Fibroblast of peridontal ligament (primary cell): ENCODE measurements around the gene BLZF1.
A peak's percentile ranks its signal among the peaks of the same experiment; 100 is the strongest.
"Not testable (repeated sequence)": the region's sequence is repeated elsewhere in the genome, so short reads cannot be mapped to it uniquely, and the experiment has no call there.

Experiments used
- DNase-seq: peaks from one replicate; pipeline ENCODE4 v3.0.0-alpha.2; 2010; ENCODE audit errors: extremely low read depth

BLZF1 gene

DNA sequence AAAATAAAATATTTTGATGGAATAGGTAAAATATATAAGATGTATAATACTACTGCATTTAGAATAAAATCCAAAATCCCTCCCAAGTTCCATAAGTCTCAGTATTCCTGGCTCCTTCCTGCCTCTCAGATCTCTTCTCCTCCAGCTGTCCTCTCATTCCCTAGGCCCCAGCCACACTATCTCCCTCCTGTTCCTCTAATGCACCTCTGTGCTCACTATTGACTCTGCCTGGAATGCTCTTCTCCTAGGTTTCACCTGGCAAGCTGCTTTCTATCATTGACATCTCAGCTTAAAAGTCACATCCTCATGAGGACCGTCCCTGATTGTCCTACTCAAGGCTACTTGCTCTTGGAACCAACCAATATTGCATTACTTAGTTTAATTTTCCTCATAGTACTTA is 7.6 kb upstream of the BLZF1 start:
- DNase-seq, result no peak

- peak; percentile 72 for DNase-seq
These were observed 6.7 kb upstream of the BLZF1 start for GRCh38 chr1:169361281-169361680.

DNA sequence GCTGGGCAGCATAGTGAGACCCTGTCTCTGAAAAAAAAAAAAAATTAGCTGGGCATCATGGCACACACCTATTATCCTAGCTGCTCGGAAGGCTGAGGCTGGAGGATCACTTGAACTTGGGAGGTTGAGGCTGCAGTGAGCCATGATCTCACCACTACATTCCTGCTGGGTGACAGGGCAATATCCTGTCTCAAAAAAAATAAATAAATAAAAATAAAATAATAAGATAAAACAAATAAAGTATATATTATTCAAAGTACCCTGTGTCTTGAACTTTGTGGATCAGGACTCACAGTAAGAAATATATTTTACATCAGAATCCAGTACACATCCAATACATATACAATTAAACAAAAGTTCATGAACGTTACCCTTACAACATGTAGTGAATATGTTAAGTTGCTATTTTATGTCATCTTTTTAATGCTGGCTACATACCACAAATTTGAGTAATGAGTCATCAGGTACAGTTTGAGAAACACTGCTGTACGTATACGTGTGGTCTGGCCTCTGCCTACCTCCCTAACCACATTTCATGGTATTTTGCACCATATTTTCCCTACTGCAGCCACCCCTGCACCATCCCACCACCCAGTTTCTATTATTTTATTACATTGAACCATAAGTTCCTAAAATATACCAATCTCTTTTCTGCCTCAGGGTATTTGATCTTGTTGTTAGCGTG is 4.8 kb upstream of the BLZF1 start:
- DNase-seq, result peak; percentile 84

DNA sequence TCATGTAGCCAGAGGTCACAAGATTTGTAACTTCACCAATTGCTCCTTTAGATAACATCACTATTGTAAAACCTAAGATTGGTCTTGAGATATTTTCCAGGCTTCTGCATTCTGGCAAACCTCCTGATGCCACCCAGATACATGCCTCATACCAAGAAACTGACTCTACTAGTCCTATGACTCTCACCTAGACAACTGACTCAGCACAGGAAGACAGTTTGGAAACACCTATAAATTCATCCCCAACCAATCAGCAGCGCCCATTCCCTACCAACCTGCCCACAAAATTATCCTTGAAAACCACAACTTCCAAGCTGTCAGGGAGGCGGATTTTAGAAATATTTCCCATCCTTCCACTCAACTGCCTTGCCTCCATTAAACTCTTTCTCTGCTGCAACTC is 3.0 kb upstream of the BLZF1 start:
- no peak for DNase-seq

DNA sequence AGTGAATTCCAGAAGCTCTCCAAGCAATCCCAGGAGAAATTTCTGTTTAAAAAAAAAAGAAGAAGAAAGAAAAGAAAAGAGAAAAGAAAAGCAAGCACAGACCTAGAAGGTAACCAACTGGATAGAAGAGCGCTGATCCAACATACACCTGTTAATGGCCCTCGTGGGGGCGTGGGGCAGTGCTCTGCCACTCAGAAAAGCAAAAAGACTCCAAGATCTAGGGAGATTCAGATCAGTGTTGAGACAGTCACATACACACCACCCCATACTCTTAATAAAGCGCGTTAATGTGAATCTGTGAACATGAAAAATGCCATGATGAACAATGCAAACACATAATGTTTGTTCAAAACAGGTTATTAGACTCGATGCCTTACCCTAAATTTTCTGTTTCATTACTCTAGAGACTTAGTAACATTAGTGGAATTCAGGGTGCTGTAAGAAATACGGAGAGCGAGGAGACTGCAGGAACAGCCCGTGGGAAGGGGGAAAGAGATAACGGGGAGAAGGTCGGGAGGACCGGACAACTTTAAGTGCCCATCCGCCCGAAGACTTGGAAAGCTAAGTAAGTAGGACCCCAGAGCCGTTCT is 804 bp upstream of the BLZF1 start:
- DNase-seq, result no peak

DNA sequence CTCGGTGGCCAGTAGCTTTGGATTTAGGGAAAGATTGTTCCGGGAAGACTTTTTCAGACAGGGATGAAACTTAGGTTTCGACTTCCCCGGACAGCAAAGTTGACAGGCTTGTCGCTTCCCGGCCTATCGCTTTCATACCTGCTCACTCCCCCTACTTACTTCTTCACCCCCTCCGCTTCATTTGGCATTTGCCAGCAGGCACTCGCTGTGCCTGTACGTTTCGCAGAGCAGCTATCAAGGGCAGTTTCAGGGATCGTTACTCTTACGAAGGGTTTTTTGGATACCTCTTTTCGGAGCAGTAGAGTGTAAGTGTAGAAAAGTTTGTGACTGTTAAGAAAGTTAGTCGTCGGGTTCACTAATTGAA is 393 bp downstream of the BLZF1 start:
- DNase-seq, result no peak

DNA sequence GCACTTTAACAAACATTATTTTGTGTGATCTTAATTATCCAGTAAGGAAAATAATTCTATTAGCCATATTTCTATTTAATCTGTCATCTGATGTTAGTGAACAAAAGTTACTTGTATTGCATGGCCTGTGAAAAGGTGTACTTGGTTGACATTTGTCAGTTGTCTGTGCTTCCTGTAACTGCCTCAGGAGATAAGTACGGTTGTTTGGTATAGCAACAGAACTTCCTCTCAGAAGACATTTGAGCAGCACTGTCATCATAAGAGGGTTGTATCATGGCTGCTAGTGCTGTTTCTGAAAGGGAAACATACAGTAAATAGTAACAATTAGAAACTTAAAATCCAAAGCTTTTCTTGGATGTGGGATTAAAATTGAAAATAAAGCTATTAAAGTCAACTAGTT is 3.4 kb downstream of the BLZF1 start:
- DNase-seq, result no peak

- DNase-seq, result no peak
These were observed 13.2 kb downstream of the BLZF1 start for GRCh38 chr1:169381162-169381561.

DNA sequence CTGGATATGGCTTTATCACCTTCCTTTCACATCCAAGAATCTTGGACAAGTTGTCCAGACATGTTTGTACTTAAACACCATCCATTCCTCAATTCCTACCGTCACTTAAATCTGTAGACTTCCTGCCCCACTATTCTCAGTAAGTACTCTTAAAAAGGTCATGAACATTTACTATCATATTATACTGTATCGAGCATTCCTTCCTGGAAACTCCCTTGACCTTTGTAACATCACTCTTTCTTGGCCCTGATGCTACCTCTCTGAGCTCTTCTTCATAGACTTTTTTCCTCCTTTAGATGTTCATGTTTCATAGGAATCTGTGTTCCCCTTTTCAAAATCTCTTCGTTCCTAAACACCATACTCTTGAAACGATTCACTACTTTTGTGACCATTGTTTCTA is 15.5 kb downstream of the BLZF1 start:
- no peak for DNase-seq

- DNase-seq, result no peak
These were observed 19.4 kb downstream of the BLZF1 start for GRCh38 chr1:169387399-169387798.

GRCh38 chr1:169390303-169390702 is 22.3 kb downstream of the BLZF1 start:
- no peak for DNase-seq

DNA sequence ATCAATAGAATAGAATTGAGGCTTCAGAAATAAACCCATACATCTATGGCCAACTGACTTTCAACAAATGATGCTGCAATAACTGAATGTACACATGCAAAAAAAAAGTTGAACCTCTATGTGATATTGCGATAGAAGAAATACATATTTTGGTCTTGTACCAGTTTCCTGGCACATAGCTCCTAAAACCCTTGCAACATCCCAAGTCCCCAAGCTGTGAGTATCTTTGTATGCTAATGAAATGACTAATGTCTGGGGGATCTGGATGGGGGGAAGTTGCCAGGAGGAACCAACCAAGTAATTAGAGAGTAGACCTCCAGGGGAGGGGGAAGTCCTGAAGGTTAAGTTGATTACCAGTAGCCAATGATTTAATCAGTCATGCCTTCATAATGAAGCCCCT is 24.4 kb downstream of the BLZF1 start:
- no peak for DNase-seq

DNA sequence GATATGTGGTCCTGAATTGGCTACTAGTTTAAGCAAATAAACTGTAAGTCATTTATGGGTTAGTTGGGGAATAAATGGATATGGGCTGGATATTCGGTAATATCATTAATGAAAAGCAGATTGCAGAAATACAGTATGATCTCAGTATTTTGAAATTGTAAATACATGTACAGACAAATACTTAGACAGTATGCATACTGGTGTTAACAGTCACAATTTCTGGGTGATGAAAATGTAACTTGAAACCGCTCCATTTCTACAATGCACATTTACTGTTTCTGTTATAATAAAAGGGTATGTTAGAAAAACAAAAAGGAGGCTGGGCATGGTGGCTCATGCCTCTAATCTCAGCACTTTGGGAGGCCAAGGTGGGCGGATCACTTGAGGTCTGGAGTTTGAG is 28.0 kb downstream of the BLZF1 start:
- DNase-seq, result no peak

DNA sequence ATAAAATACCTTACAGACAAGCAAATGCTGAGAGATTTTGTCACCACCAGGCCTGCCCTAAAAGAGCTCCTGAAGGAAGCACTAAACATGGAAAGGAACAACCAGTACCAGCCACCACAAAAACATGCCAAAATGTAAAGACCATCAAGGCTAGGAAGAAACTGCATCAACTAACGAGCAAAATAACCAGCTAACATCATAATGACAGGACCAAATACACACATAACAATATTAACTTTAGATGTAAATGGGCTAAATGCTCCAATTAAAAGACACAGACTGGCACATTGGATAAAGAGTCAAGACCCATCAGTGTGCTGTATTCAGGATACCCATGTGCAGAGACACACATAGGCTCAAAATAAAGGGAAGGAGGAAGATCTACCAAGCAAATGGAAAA is 34.6 kb downstream of the BLZF1 start:
- not testable (repeated sequence) for DNase-seq

GRCh38 chr1:169408340-169408739 is 40.3 kb downstream of the BLZF1 start:
- DNase-seq, result not testable (repeated sequence)

DNA sequence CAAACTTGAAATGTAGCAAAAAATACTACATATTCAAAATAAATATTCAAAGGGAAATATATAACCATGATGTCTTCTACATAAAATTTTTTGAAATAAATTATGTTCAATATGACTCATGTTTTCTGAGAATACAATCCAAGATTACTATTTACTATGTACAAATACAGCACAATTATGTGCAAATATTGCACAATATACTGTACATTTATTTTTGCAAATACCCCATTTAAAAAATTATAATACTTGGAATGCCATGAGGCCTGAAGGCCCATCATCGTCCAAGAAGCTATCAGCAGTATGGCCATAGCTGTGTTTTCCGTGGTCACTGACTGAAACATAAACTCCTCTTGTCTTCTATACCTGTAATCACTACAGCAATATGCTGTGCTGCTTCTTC is 47.0 kb downstream of the BLZF1 start:
- DNase-seq, result no peak

DNA sequence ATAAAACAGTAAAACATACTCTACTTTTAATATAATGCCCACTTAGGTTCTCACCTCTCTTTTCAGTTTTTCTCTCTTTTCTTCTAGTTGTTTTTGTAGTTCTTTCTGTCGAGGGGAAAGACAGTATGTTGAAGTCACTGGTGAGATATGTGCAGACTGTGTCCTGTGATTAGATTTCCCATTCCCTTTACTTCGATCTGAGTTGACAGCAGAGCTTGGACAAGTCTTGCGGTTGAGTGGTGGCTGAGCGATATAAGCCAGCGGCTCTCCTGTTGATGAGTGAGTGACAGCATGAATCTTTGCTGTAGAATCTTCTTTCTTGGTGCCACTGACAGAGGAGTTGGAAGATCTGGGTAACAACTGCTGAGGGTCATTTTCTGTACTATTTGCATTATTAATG is 53.3 kb downstream of the BLZF1 start:
- no peak for DNase-seq

DNA sequence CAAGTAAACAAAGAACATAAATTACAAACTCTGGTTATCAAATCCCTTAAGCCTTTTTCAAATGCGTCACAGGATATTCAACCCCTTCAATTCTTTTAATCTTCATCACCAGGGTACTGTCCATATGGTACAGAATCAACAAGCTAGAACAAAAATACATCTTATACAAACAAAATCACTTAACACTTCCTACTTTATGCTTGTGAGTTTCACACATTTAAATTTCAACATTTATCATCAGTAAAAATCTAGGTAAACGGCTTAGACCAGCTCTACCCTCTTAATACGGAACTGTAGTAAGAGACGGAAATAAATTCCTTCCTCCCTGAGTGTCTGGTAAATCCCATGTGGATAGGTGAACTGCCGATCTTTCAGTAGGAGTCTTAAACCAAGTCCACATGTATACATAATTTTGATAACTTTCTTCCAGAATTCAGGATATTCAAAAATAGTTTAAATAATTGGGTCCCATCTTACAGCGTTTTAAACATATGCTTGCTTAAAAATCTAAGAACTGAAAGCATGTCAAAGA is 58.2 kb downstream of the BLZF1 start:
- peak; percentile 7 for DNase-seq

DNA sequence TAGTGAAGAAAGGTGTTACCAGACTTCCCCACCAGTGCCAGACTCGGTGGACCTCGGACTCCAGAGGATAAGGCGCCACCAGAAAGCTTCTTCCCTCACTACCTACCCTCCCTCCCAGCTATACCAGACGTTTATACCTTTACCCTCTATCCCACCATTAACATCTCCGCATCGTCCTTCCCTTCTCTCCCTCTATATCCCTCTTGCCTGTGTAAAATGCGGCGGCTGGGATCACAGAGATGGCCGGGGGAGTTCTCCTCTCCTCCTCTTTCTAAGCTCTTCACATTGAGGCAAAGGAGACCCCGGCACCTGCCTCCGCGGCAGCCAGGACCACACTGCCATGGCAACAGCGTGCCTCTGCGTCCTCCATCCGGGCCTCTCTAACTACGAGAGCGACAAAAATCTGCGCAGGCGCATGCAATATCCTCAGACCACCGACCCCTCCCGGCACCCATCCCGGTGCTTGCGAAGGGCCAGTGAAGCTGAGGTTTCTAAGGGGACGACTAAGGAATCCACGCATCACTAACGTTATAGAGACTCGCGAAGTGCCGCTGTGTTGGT is 59.2 kb downstream of the BLZF1 start, which contains the start of gene CCDC181:
Gene CCDC181, minus strand, starts transcription at position 394 of the 561 bp plus-strand sequence. CDS start 2,547 bp downstream, outside the sequence.
- peak; percentile 42 for DNase-seq
